ENCODE results near the gene INTS11. TPM values are rescaled to one million over a fixed set of nuclear protein-coding genes. Genes with fewer than 3 reads are reported as not detected.
A peak's percentile ranks its signal among the peaks of the same experiment; 100 is the strongest.

Gene INTS11
- total and polyA plus RNA-seq, 2 of the 13 experiments (the other 11 are each of a cell fraction or from before 2014, with no cell fraction given): 52.8 to 94.8 TPM

- TF ChIP-seq, protein P1, sequence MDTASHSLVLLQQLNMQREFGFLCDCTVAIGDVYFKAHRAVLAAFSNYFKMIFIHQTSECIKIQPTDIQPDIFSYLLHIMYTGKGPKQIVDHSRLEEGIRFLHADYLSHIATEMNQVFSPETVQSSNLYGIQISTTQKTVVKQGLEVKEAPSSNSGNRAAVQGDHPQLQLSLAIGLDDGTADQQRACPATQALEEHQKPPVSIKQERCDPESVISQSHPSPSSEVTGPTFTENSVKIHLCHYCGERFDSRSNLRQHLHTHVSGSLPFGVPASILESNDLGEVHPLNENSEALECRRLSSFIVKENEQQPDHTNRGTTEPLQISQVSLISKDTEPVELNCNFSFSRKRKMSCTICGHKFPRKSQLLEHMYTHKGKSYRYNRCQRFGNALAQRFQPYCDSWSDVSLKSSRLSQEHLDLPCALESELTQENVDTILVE (CRISPR knock-in tag; IDR thresholded peaks at IDR 0.05): no peak
- TF ChIP-seq ZNF274 (CRISPR knock-in tag; IDR thresholded peaks at IDR 0.05): peak; percentile 64
- TF ChIP-seq KLF12 (CRISPR knock-in tag; IDR thresholded peaks at IDR 0.05; ENCODE audit: borderline replicate concordance): 0 out of 2 replicates have a peak, but pooled peaks have one; percentile 31
- no peak for TF ChIP-seq ZUFSP (CRISPR knock-in tag; IDR thresholded peaks at IDR 0.05; ENCODE audit: borderline replicate concordance)
- peak; percentile 40; the same call in 1 of the 2 replicates for TF ChIP-seq SALL2 (CRISPR knock-in tag; IDR thresholded peaks at IDR 0.05)
- 0 out of 2 replicates have a peak, but pooled peaks have one; percentile 27 for TF ChIP-seq MYNN (CRISPR knock-in tag; IDR thresholded peaks at IDR 0.05; ENCODE audit: low read depth)
- TF ChIP-seq RXRB (CRISPR knock-in tag; IDR thresholded peaks at IDR 0.05; ENCODE audit: borderline replicate concordance): peak; percentile 79
- 0 out of 2 replicates have a peak, but pooled peaks have one; percentile 26 for TF ChIP-seq ZNF598 (CRISPR knock-in tag; IDR thresholded peaks at IDR 0.05; ENCODE audit: borderline replicate concordance)
- TF ChIP-seq, protein P2, sequence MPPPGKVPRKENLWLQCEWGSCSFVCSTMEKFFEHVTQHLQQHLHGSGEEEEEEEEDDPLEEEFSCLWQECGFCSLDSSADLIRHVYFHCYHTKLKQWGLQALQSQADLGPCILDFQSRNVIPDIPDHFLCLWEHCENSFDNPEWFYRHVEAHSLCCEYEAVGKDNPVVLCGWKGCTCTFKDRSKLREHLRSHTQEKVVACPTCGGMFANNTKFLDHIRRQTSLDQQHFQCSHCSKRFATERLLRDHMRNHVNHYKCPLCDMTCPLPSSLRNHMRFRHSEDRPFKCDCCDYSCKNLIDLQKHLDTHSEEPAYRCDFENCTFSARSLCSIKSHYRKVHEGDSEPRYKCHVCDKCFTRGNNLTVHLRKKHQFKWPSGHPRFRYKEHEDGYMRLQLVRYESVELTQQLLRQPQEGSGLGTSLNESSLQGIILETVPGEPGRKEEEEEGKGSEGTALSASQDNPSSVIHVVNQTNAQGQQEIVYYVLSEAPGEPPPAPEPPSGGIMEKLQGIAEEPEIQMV (CRISPR knock-in tag; IDR thresholded peaks at IDR 0.05; ENCODE audit: low read depth): 0 out of 2 replicates have a peak, but pooled peaks have one; percentile 65
- TF ChIP-seq ZNF446 (CRISPR knock-in tag; IDR thresholded peaks at IDR 0.05): peak; percentile 42; the same call in 1 of the 2 replicates
- TF ChIP-seq XBP1 (CRISPR knock-in tag; IDR thresholded peaks at IDR 0.05): no peak
- peak; percentile 37 for TF ChIP-seq PHF5A (CRISPR knock-in tag; IDR thresholded peaks at IDR 0.05; ENCODE audit: low read depth, unreplicated experiment)
- peak; percentile 84 for TF ChIP-seq AGO1 (IDR thresholded peaks at IDR 0.05; ENCODE audit: low read depth, low read length, poor library complexity, severe bottlenecking)
- TF ChIP-seq, protein P3, sequence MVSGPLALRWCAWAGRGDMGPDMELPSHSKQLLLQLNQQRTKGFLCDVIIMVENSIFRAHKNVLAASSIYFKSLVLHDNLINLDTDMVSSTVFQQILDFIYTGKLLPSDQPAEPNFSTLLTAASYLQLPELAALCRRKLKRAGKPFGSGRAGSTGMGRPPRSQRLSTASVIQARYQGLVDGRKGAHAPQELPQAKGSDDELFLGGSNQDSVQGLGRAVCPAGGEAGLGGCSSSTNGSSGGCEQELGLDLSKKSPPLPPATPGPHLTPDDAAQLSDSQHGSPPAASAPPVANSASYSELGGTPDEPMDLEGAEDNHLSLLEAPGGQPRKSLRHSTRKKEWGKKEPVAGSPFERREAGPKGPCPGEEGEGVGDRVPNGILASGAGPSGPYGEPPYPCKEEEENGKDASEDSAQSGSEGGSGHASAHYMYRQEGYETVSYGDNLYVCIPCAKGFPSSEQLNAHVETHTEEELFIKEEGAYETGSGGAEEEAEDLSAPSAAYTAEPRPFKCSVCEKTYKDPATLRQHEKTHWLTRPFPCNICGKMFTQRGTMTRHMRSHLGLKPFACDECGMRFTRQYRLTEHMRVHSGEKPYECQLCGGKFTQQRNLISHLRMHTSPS (CRISPR knock-in tag; IDR thresholded peaks at IDR 0.05; ENCODE audit: low read depth): 0 out of 2 replicates have a peak, but pooled peaks have one; percentile 16
- 0 out of 2 replicates have a peak, but pooled peaks have one; percentile 30 for TF ChIP-seq BRCA1 (CRISPR knock-in tag; IDR thresholded peaks at IDR 0.05)
- peak; percentile 31; the same call in 1 of the 2 replicates for TF ChIP-seq NCOR1 (IDR thresholded peaks at IDR 0.05; ENCODE audit: borderline replicate concordance, low read length)
- TF ChIP-seq HNF4G (IDR thresholded peaks at IDR 0.05; ENCODE audit: borderline replicate concordance, low read depth, low read length): no peak
- TF ChIP-seq HNF4G (CRISPR knock-in tag; IDR thresholded peaks at IDR 0.05; ENCODE audit: borderline replicate concordance, low read depth): no peak
- 0 out of 2 replicates have a peak, but pooled peaks have one; percentile 52 for TF ChIP-seq ZNF619 (CRISPR knock-in tag; IDR thresholded peaks at IDR 0.05)
- TF ChIP-seq ZNF724P (CRISPR knock-in tag; IDR thresholded peaks at IDR 0.05; ENCODE audit: borderline replicate concordance): no peak
- TF ChIP-seq HES4 (CRISPR knock-in tag; IDR thresholded peaks at IDR 0.05; ENCODE audit: borderline replicate concordance): 0 out of 2 replicates have a peak, but pooled peaks have one; percentile 30
- no peak for TF ChIP-seq MTF2 (CRISPR knock-in tag; IDR thresholded peaks at IDR 0.05; ENCODE audit: borderline replicate concordance)
- TF ChIP-seq ZFAT (CRISPR knock-in tag; conservative IDR thresholded peaks at IDR 0.05): no peak
Observed at GRCh38 chr1:1359664-1360468, 35.4 kb upstream of the INTS11 start (continued).
